ENCODE results near the gene CTDP1.

- TF ChIP-seq CTCF (IDR thresholded peaks at IDR 0.05; ENCODE audit: poor library complexity) (no peak), EZH2 (IDR thresholded peaks at IDR 0.05; ENCODE audit: borderline replicate concordance) (no peak), EZH2phosphoT487 (IDR thresholded peaks at IDR 0.05; ENCODE audit: low read depth, severe bottlenecking, unreplicated experiment) (no peak)
Measured at GRCh38 chr18:79644666-79645057, 34.9 kb upstream of the CTDP1 start.

Measured in hepatocyte (in vitro differentiated cells).